Gastroesophageal sphincter (tissue), 4 donors: ENCODE results near the gene CUX1. TPM values are rescaled to one million over a fixed set of nuclear protein-coding genes. Genes with fewer than 3 reads are reported as not detected.

Experiments
- ATAC-seq: fragments of 150-250 bp; one replicate; pipeline ENCODE4 v1.9.1; 2016; ENCODE audit warnings: mild to moderate bottlenecking, moderate library complexity
- H3K27ac ChIP-seq, 4 donors: fragments of 200-600 bp; sonication (generic) in 3 of 4; 1 replicate in 3 of 4; 2 replicates in 1 of 4; pipeline ENCODE4 v1.5.1; 2016 to 2019
- H3K27me3 ChIP-seq: fragments of 200-600 bp; sonication (generic); one replicate; pipeline ENCODE4 v1.5.1; 2019
- H3K36me3 ChIP-seq, 2 donors: fragments of 200-600 bp; sonication (generic); one replicate each; pipeline ENCODE4 v1.5.1; 2019; ENCODE audit warnings: control low read depth in 1 of 2
- H3K4me1 ChIP-seq, 3 donors: fragments of 200-600 bp; sonication (generic); 1 replicate in 2 of 3; 2 replicates in 1 of 3; pipeline ENCODE4 v1.5.1; 2016 to 2019; ENCODE audit warnings: control low read depth in 2 of 3
- H3K4me3 ChIP-seq, 2 donors: fragments of 200-600 bp; sonication (generic); one replicate each; pipeline ENCODE4 v1.5.1; 2019; ENCODE audit warnings: mild to moderate bottlenecking in 1 of 2, moderate library complexity in 1 of 2
- H3K9me3 ChIP-seq, 3 donors: fragments of 200-600 bp; sonication (generic); one replicate each; pipeline ENCODE4 v1.5.1; 2017 to 2019; ENCODE audit warnings: control low read depth in 2 of 3
- EP300 ChIP-seq: sonication (generic); formaldehyde crosslinking; IDR thresholded peaks from one replicate; pipeline ENCODE4 v1.6.1; 2017; ENCODE audit warnings: antibody characterized with exemption, mild to moderate bottlenecking
- POLR2A ChIP-seq, 2 donors: fragments of 450-650 bp; IDR thresholded peaks; one replicate each; pipeline ENCODE4 v1.6.1; 2017; ENCODE audit warnings: antibody characterized with exemption in 2 of 2, mild to moderate bottlenecking in 2 of 2, moderate library complexity in 1 of 2
- POLR2AphosphoS5 ChIP-seq: sonication (generic); formaldehyde crosslinking; IDR thresholded peaks from one replicate; pipeline ENCODE4 v1.6.1; 2017; ENCODE audit warnings: antibody characterized with exemption
- WGBS, 2 donors: methylation state at CpG; one replicate each; pipeline ENCODE4 v1.1.5; 2018; ENCODE audit warnings: low coverage in 1 of 2; 5-methylcytosine and 5-hydroxymethylcytosine counted together
- total RNA-seq, 4 donors: library from RNA; depleted of rRNA; stranded (reverse); fragments of >200 nt; gene quantifications; one replicate each; pipeline ENCODE4 v1.1.0, GENCODE V29; 2016
- TF ChIP-seq, protein P1 (sequence below), 4 experiments: fragments of 200-600 bp in 2 of 4; fragments of 450-650 bp in 2 of 4; sonication (generic) in 1 of 4; IDR thresholded peaks; one replicate each; pipeline ENCODE4 v1.5.1; 2017 to 2019; ENCODE audit warnings: antibody characterized with exemption in 4 of 4, mild to moderate bottlenecking in 2 of 4, moderate library complexity in 2 of 4

Gene CUX1
- total RNA-seq, 4 donors from 2014 or later = 84.4 to 134 (median 110) TPM

DNA sequence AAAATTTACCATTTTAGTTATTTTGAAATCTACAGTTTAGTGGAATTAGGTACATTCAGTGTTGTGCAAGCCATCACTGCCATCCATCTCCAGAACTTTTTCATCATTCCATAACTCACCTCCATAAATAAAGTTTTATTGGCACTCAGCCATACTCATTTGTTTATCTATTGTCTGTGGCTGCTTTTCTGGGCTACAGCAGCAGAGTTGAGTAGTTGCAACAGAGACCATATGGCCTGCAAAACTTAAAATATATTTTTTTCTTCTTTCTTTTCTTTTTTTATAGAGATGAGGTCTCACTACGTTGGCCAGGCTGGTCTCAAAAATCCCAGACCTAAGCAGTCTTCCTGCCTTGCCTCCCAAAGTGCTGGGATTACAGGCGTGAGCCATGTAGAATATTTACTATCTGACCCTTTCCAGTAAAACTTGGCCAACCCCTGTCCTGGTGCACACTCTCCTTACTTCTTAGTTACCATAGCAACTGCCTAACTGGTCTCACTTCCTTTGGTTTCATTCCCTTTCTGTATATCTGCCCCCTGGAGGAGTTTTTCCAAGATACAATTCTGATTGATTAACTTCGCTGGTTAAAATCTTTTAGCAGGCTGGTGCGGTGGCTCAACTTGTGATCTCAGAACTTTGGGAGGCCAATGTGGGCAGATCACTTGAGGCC is 133.2 kb downstream of the CUX1 start:
- H3K27me3 ChIP-seq = no peaks in the 10 kb centered on the region
- H3K9me3 ChIP-seq = no peaks in the 10 kb centered on the region
- ATAC-seq = no peak
- peak overlapping the region; percentile 8 to 90 (median 82) for H3K27ac ChIP-seq
- H3K36me3 ChIP-seq = no peaks in the 10 kb centered on the region
- TF ChIP-seq POLR2A (IDR thresholded peaks at IDR 0.05) (no peak), POLR2AphosphoS5 (peak; percentile 14)
- TF ChIP-seq, protein P1, sequence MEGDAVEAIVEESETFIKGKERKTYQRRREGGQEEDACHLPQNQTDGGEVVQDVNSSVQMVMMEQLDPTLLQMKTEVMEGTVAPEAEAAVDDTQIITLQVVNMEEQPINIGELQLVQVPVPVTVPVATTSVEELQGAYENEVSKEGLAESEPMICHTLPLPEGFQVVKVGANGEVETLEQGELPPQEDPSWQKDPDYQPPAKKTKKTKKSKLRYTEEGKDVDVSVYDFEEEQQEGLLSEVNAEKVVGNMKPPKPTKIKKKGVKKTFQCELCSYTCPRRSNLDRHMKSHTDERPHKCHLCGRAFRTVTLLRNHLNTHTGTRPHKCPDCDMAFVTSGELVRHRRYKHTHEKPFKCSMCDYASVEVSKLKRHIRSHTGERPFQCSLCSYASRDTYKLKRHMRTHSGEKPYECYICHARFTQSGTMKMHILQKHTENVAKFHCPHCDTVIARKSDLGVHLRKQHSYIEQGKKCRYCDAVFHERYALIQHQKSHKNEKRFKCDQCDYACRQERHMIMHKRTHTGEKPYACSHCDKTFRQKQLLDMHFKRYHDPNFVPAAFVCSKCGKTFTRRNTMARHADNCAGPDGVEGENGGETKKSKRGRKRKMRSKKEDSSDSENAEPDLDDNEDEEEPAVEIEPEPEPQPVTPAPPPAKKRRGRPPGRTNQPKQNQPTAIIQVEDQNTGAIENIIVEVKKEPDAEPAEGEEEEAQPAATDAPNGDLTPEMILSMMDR (IDR thresholded peaks at IDR 0.05) = peak in 1 of 4 experiments; percentile 31
- H3K4me1 ChIP-seq = peaks cover 0 to 99% (median 28%) of the 10 kb centered on the region in 3 donors
- no peak overlapping the region for H3K4me3 ChIP-seq
- 47% methylated on average over 3 of the region's 4 CpGs; no CpG with 5 or more reads in 1 of the 2 donors for WGBS, 2 donors

DNA sequence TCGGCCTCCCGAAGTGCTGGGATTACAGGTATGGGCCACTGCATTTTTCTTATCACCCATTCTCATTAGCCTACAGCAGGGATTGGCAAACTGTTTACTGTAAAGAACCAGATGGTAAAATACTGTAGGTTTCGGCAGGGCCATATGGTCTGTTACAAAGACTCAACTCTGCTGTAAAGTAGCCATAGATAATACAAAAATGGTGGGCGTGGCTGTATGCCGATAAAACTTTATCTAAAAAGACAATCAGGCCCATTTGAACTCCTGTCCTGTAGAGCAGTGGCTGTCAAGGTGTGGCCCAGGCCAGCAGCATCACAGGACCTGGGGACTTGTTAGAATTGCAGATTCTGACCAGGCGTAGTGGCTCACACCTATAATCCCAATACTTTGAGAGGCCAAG is 134.3 kb downstream of the CUX1 start:
- H3K27ac ChIP-seq = peak overlapping the region in 3 of 4 donors; percentile 81 to 90 (median 84)
- 95 to 98% methylated on average over 3 to 5 of the region's 6 CpGs for WGBS, 2 donors

DNA sequence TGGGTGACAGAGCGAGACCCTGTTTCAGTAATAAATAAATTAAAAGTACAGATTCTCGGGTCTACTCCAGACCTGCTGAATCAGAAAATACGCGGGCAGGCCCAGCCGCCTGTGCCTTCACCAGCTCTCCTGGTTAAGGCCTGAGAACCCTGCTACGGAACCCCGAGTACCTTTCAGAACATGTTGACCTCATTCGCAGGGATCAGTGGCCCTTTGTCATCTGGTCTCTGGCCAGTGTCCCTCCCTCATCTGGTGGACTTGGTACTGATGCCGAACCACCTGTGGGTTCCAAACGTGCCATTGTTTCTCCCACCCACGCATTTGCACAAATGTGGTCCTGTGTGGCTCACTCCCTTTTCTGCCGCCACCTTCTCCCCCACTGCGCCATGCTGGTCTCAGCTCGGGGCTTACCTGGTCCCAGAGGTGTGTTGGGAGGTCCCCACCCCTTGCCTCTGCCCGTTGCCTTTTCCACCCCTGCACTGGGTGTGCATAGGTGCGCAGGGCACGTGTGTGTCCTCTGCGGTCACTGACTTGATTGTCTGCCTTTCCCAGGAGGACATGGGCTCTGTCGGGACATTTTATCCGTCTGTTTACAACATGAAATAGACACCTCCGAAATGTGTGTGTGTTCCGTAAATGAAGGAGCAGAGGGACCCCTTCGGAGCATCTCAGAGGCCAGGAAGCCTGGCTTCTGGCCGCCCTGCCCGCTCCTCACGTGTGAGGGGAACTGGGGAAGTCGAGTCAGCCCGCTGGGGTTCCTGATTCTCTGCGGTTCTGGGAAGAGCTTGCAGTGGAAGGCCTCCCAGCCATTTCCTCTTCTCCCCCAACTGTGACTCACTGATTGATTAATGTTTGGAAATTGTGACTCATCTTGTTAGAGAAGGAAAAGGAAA is 135.2 kb downstream of the CUX1 start:
- peak overlapping the region; percentile 81 to 91 (median 87) for H3K27ac ChIP-seq
- WGBS, 2 donors = 81 to 83% methylated on average over 4 to 6 of the region's 29 CpGs

More for the DNA sequence above, 134.3 kb downstream of the CUX1 start:
- Histone ChIP-seq H3K36me3 (no peaks in the 10 kb centered on the region), H3K4me1 (peaks cover 0 to 97% (median 28%) of the 10 kb centered on the region in 3 donors), H3K9me3 (no peaks in the 10 kb centered on the region), H3K4me3 (no peak overlapping the region), H3K27me3 (no peaks in the 10 kb centered on the region)
- TF ChIP-seq POLR2AphosphoS5 (no peak), POLR2A (IDR thresholded peaks at IDR 0.05) (no peak), EP300 (no peak)
- TF ChIP-seq, protein P1 (IDR thresholded peaks at IDR 0.05) = no peak
- no peak for ATAC-seq

DNA sequence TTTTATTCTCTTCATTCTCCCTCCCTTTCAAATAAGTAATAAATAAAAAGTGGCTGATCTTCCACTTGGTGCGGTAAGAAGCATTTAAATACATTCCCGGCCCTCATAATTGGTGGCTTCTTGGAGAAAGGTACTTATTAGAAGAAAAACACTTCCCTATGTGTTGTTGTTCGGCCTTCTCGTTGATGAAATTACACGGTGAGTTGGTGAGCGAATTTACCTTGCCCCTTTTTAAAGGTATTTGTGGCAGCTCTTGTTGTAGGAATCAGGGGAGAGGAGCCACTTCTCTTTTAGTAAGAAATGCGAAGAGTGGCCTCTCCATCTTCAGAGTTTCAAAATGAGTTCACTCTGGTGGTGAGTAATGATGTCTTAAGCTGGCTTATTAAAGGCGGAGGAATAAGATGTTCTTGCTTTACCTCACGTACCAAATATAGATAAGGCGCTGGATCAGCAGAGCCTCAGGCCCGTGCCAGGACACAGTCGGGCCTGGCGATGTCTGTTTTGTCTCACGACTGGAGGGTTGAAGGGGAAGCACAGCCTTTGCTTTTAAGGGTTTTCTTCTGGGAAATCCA is 135.9 kb downstream of the CUX1 start:
- no peaks in the 10 kb centered on the region for H3K36me3 ChIP-seq
- peak; percentile 92 for ATAC-seq
- H3K27me3 ChIP-seq = no peaks in the 10 kb centered on the region
- H3K9me3 ChIP-seq = no peaks in the 10 kb centered on the region
- no peak overlapping the region for H3K4me3 ChIP-seq
- peaks cover 0 to 92% (median 25%) of the 10 kb centered on the region in 3 donors for H3K4me1 ChIP-seq
- 15 to 24% methylated on average over 9 to 14 of the region's 14 CpGs for WGBS, 2 donors
- no peak for TF ChIP-seq POLR2A (IDR thresholded peaks at IDR 0.05)
- TF ChIP-seq, protein P1 (IDR thresholded peaks at IDR 0.05) = peak in 2 of 4 experiments; percentile 35 to 39
- TF ChIP-seq EP300 = peak; percentile 82
- peak; percentile 97 for TF ChIP-seq POLR2AphosphoS5
- peak overlapping the region; percentile 81 to 91 (median 87) for H3K27ac ChIP-seq

More for the DNA sequence above, 135.2 kb downstream of the CUX1 start:
- H3K9me3 ChIP-seq = no peaks in the 10 kb centered on the region
- TF ChIP-seq POLR2AphosphoS5 = peak; percentile 95
- no peak for TF ChIP-seq POLR2A (IDR thresholded peaks at IDR 0.05)
- no peaks in the 10 kb centered on the region for H3K27me3 ChIP-seq
- H3K36me3 ChIP-seq = no peaks in the 10 kb centered on the region
- peaks cover 0 to 92% (median 28%) of the 10 kb centered on the region in 3 donors for H3K4me1 ChIP-seq
- ATAC-seq = peak; percentile 64
- H3K4me3 ChIP-seq = no peak overlapping the region

DNA sequence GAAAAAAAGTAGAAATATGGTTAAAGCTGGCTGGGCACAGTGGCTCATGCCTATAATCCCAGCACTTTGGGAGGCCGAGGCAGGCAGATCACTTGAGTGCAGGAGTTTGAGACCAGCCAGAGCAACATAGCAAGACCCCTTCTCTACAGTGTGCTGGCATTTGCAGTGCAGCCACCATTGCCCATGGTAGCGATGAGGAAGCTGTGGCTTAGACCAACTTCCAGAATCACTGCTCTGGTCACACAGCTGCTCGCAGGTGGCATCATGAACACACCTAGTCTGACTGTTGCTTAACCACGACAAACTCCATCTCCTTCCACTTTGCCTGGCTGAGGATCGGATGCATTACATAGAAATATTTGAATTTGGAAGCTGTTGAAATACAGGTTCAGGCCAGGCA is 137.1 kb downstream of the CUX1 start:
- TF ChIP-seq POLR2AphosphoS5 (no peak), EP300 (no peak), POLR2A (IDR thresholded peaks at IDR 0.05) (no peak)
- TF ChIP-seq, protein P1 (IDR thresholded peaks at IDR 0.05) = no peak
- Histone ChIP-seq H3K4me1 (peaks cover 0 to 87% (median 21%) of the 10 kb centered on the region in 3 donors), H3K27ac (peak overlapping the region; percentile 66 to 90 (median 82)), H3K4me3 (no peak overlapping the region), H3K36me3 (no peaks in the 10 kb centered on the region), H3K27me3 (no peaks in the 10 kb centered on the region), H3K9me3 (no peaks in the 10 kb centered on the region)
- ATAC-seq = no peak
- no CpG with 5 or more reads among the region's 5 CpGs for WGBS, 2 donors
